HG03460 (cell line): ENCODE results near the gene KIAA1755.
"Not testable (repeated sequence)": the region's sequence is repeated elsewhere in the genome, so short reads cannot be mapped to it uniquely, and the experiment has no call there.

Source experiments
- ATAC-seq: cut with Tn5 transposase; IDR thresholded peaks from one replicate; pipeline ENCODE4 v1.9.1; 2021; ENCODE audit not compliant: unreplicated experiment

The KIAA1755 gene

DNA sequence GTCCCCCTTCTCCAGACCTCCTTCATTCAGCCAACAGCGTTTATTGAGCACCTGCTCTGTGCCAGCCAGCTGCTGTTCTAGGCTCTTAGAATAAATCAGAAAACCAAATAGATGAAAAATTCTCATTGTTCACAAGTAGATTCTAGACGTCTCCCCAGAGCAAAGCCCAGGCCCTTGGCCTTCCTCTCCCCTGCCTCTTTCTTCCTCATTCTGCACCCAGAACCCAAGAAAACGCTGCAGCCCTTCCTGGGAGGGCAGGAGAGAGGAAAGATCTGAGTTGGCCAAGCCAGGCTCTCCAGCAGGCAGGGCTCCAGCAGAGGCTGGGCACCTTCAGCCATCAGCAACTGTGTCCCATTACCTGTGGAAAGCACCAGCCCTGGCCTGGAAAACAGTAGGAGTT, 31.4 kb upstream of the KIAA1755 start:
- no peak for ATAC-seq

DNA sequence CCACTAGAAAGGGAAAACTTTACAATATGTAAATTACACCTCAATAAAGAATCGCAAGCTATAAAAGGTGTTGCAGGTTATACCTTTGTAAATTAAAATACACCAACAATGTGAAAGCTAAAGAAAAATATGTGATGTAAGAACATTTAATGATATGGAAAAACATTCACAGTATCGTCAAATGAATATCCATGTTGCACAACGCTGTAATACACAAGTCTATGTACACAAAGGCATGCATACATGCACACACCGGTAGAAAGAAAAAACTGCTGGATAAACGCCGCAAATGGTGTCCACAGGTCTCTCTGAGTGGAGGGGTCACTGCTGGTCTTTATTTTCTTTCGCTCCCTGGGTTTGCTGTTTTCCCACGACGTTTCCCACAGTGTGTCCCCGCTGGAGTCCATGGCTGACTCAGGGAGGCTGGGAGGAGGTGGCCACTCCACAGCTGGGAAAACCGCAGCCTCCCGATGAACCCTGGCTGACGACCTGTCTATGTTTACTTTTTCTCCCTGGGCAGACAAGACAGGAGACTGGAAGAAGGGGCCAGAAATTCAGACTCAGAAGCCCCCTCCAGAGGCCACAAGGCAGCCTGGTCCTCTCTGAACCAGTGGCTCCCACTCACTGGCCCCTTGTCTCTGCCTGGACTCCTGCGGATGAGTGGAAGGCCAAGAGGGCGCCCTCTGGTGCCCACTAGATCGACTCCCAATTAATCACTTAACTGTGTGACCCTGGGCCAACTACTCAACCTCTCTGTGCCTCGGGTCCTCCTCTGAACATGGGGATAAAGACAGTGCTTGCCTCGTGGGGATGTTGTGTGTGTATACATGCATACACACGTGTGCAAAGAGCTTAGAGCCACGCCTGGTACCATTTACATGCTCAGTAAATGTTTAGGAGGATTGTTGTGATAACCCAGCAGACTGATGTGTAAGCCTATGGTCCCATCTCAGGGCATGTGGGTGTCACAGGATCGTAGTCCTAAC, 30.6 kb upstream of the KIAA1755 start:
- ATAC-seq = no peak

DNA sequence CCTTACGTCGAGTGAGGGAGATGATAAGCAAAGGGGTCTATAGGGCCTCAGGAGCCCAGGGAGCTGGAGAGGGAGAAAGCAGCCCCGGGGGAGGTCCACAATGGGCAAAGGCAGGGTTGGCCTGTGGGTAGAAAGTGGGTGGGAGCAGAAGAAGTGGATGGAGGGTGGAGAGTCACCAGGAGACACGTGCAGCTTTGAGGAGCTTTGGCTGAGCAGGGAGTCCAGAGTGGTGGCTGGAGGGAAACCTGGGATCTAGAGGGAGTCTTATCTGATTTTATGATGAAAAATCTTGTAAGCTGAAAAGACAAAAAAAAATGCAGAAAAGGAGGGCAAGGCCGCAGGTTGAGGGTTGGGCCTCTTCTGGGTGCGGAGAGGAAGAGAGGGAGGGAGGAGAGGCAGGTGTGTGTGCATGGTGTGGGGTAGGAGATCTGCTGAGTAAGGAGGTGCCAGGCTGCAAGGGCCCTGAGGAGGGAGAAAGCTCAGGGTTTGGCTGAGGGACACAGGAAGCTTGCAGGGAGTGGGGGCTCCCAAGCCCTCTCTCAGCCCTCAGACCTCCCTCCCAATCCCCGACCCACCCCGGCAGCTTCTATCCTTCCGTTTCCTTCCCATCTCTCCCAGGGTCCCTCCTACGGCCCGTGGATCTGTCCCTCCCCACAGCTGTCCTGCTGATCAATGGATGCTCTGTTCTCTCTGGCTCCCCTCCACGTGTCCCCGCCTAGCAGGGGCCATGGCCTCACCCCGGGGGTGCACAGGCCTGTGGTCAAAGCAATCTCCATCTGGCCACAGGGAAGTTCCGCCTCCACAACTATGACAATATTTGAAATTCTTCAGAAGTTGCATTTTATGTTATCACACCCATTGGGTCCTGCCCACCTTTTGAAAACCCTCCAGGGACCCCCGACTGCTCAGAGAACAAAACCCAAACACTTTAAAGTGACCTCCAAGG, 26.3 kb upstream of the KIAA1755 start:
- no peak for ATAC-seq

DNA sequence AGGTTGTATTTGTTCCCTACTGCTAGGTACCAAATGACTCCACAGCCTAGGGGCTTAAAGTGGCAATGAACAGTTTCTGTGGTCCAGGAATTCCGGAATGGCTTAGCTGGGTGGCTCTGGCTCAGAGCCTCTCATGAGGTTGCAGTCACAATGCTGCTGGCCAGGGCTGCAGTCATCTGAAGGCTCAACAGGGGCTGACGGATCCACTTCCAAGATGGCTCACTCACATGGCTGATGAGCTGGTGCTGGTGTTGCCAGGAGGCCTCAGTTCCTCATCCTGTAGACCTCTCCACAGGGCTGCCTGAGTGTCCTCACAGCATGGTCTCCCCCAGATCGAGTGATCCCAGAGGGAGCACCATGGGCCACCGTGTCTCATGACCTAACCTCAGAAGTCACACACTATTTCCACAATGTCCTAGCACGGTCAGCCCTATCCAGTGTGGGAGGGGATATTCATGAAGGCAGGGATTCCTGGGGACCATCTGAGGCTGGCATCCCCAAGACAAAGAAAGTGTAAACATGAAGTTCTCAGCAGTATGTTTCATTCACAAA, 24.4 kb upstream of the KIAA1755 start:
- ATAC-seq = no peak

DNA sequence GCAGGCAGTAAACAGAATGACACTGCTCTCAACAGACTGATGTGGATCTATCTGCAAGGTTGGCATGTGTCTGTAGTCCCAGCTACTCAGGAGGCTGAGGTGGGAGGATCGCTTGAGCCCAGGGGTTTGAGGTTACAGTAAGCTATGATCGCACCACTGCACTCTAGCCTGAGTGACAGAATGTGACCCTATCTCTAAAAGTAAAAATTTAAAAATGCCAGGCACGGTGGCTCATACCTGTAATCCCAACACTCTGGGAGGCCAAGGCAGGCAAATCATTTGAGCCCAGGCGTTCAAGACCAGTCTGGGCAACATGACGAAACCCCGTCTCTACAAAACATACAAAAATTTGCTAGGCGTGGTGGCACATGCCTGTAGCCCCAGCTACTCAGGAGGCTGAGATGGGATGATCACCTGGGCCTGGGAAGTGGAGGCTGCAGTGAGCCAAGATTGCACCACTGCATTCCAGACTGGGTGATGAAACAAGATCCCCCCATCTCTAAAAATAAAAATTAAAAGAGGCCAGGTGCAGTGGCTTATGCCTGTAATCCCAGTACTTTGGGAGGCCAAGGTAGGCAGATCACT, 23.6 kb upstream of the KIAA1755 start:
- ATAC-seq = not testable (repeated sequence)

DNA sequence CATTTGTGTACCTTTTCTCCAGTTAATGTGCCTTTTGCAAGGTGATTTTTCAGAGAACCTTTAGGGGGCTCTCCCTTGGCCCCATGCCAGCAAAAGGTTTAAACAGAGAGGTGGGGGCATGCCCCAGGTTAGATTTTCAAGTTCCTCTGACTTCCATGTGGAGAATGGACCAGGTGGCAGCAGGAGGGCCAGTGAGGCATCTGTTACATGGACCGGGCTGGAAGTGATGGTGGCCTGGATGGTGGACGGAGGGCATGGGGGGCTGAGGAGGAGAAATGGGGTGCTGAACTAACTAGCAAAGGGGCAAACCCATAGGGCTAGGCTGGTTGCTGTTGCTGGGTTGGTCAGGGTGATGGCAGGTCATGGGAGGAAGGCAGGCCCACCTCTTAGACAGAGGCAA, 22.7 kb upstream of the KIAA1755 start:
- no peak for ATAC-seq

DNA sequence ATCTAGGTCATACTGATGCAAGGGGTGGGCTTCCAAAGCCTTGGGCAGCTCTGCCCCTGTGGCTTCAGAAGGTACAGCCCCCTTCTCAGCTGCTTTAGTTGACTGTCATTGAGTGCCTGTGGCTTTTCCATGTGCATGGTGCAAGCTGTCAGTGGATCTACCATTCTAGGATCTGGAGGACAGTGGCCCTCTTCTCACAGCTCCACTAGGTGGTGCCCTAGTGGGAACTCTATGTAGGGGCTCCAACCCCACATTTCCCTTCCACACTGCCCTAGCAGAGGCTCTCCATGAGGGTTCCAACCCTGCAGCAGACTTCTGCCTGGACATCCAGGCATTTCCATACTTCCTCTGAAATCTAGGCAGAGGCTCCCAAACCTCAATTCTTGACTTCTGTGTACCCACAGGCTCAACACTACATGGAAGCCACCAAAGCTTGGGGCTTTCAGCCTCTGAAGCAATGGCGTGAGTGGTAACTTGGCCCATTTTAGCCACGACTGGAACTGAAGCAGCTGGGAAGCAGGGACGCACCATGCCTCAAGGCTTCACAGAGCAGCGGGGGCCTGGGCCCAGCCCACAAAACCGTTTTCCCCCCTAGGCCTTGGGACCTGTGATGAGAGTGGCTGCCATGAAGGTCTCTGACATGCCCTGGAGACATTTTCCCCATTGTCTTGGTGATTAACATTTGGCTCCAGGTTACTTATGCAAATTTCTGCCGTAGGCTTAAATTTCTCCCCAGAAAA, 20.8 kb upstream of the KIAA1755 start:
- ATAC-seq = not testable (repeated sequence)

DNA sequence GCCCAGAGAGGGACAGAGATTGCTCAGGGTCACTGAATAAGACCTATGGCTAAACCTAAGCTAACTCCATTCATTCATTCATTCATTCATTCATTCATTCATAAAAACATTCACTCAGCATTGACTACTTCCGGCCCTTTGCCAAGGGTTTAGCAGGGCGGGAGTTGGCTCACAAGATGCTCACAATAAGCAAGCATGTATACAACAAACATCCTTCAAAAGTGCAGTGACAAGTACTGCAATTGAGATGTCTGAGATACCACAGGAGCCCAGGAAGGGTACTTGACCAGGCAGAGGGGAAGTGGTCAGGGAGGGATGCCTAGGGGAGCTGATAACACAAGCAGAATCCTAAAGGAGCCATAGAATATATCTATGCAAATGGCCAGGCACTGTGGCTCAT, 18.2 kb upstream of the KIAA1755 start:
- ATAC-seq = no peak

DNA sequence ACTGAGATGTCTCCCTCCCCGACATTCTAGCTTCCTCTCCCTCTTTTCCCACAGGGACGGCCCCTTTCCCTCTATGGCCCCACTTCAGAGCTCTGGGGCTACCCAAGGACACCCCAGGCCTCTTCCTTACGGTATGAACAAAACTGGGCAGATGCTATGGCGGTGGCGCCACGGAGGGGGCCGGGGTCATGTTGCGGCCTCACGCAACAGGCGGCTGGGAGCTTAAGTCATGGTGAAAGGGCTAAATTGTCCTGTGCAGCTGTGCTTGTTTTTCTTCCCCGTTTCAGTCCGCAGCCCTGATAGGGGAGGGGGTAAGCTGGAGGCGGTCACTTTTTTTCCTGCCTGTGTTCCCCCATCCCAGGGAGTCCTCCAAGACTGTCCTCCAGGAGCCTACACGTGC, 17.6 kb upstream of the KIAA1755 start:
- ATAC-seq = no peak

DNA sequence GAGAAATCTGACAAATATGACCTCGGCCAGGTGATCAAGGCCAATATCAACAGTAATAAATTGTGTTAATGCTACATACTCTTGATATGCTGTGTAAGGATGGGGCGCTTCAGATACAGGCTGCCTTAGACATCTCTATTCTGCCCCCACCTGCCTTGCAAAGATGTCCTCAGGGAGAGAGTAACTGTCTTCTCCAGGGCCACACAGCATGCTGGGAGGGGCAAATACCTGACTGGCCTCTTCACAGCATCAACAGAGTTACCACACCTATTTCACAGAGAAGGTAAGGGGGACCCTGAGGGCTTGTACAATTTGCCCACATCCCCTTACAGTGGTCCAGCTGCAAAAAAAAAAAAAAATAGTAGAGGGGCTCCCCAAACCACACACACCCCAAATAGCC, 17.2 kb upstream of the KIAA1755 start:
- ATAC-seq = no peak

DNA sequence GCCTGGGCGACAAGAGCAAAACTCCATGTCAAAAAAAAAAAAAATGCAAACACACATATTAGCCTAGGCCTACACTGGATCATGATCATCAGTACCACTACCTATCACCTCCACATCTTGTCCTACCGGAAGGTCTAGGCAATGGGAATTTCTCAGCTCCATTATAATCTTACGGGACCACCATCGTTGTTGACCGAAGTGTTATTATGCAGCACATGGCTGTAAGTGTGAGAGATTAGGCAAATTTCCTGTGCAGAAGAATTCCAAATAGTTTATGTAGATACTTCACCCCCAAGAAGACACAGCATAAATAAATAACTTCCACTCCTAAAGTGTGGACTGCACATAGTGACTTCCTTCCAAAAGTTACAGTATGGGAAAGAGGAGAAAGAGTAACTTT, 16.8 kb upstream of the KIAA1755 start:
- no peak for ATAC-seq

DNA sequence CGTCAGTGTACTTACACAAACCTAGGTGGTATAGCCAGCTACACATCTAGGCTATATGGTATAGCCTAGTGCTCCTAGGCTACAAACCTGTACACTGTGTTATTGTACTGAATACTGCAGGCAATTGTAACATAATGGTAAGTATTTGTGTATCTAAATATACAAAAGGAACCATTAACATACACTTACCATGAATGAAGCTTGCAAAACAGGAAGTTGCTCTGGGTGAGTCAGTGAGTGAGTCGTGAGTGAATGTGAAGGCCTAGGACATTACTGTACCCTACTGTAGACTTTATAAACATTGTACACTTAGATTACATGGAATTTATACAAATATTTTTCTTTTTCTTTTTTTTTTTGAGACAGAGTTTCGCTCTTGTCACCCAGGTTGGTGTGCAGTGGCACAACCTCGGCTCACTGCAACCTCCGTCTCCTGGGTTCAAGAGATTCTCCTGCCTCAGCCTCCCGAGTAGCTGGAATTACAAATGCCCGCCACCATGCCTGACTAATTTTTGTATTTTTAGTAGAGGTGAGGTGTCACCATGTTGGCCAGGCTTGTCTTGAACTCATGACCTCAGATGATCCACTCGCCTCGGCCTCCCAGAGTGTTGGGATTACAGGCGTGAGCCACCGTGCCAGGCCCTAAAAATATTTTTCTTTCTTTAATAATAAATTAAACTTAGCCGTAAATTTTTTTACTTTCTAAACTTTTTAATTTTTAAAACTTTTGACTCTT, 15.4 kb upstream of the KIAA1755 start:
- ATAC-seq = no peak

DNA sequence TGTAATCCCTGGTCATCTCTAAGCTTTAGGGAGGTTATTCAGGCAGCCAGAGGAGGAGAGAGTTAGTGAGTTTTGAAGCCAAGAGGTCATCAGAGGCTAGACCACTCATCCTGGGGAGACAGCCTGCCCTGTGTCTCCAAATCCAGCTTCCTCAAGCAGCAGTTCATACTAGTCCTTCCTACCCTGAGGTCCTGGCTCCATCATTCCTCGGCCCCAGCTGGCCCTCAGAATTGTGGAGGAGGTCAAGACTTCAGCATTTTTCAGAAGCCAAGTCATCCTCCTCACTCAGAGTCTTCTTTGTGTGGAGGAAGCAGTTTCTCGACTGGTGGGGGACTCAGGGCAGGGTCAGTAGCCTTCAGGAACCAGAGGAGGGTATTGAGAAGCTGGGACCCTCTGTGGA, 12.4 kb upstream of the KIAA1755 start:
- no peak for ATAC-seq

DNA sequence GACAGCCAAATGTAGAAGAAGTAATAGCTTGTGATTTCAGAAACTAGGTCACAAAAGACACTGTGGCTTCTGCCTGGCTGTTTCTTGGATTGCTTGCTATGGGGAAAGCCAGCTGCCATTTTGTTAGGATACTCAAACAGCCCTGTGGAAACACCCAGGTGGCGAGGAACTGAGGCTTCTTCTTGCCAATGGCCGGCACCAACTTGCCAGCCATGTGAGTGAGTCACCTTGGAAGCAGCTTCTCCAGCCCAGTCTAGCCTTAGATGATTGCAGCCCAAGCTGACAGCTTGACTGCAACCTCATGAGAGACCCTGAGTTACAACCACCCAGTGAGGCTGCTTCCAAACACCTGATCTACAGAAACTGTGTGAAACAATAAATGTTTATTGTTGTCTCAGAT, 11.9 kb upstream of the KIAA1755 start:
- no peak for ATAC-seq

DNA sequence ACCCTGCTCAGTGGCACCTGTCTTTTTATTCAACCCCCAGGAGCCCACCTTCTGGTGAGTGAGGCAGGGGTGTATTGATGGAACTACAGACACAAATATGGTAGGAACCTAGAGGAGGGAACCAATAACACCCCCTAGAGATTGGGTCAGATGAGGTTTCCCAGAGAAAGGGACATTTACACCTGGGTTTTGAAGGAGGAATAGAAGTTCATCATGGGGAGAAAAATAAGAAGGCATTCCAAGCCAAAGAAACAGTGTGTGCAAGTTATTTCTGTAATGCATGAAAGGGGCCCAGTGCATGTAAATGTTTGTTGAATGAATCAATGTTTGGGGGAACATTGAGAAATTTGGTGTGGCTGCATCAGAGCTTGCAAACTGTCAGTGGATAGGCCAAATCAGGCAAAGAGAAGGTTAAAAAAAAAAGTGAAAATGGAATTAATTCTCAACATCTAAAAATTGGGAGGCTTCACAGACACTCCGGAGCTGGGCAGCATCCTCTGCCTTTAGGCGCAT, 11.1 kb upstream of the KIAA1755 start:
- no peak for ATAC-seq

DNA sequence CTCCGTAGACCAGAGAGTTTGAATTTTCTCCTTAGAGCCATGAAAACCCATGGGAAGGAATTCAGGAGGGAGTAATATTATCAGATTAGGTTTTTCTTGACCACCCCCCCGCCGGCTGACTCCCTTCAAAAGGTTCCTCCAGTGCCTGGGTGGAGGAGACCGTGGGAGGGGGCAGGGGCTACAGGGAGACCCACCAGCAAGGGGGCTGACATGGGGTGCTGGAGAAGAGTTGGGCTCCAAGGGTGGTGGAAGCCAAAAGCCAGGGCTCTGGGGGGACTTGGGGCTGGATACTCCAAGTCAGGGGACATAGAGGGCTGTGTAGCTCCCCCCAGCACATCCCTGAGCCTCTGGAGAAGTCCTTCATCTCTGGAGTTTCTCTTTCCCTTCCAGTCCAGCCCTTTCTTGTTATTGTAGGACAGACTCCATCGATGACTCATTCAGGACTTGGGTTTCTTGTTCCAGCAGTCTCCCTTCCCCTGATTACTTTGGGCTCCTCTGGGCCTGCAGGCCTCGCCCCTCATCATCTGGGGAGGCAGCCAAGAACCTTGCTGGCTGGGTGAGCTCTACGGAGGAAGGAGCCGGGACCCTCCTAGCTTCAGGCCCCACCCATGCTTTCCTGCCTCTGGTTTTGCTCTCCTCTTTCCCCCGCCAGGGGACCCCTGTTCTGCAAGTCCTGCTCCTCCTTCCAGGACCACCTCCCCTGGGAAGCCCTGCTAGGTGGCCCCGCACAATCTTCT, 10.5 kb upstream of the KIAA1755 start:
- ATAC-seq = no peak

DNA sequence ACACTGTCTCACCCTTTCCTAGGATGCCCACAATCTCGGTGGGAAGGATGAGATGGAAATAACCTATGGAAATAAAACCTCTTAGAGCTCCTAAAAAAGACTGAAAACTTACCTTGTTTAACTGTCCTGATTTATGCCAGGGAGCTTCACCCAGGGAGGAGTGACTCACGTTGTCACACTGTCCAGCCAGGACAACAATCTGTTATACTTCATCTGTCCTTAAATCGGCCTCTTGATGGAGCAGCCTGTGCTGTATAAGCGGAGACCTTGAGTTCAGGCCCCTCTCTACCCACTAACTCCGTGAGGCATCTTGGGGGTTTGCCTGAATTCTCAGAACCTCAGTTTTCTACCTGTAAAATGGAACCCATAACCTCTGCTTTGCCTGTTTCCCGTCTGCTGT, 9.2 kb upstream of the KIAA1755 start:
- ATAC-seq = no peak

DNA sequence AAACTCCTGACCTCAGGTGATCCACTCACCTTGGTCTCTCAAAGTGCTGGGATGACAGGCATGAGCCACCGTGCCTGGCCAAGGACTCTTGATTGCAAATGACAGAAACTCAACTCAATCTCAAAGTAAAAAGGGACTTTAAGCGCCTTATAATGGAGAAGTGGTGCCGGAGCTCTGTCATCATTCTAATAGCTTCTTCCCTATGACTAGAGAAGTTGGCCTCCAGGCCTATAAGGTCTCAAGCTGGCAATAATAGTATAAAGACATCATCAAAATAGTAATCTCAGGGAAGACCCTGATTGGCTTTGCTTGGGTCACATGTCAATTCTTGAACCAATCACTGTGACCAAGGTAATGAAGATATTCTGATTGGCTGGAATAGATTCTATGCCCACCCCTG, 8.5 kb upstream of the KIAA1755 start:
- ATAC-seq = no peak
